SK-N-SH (cell line): ENCODE measurements around the gene CNTNAP2.

Experiments
- CTCF ChIP-seq: fragments of 200-600 bp; sonication (generic); IDR thresholded peaks from 2 replicates; pipeline ENCODE4 v1.6.1; 2017; ENCODE audit warnings: antibody characterized with exemption, mild to moderate bottlenecking, moderate library complexity
- EP300 ChIP-seq, 2 experiments: IDR thresholded peaks; 2 replicates each; pipeline versions ENCODE4 v1.4.0 to v1.6.1; 2012; ENCODE audit warnings: borderline replicate concordance in 1 of 2, low read depth in 1 of 2, low read length in 1 of 2
- FOXM1 ChIP-seq: IDR thresholded peaks from 2 replicates; pipeline ENCODE4 v1.4.0; 2012; ENCODE audit warnings: low read depth, mild to moderate bottlenecking
- GATA2 ChIP-seq: sonication (generic); formaldehyde crosslinking; IDR thresholded peaks from 2 replicates; pipeline ENCODE4 v1.5.0; 2020; ENCODE audit warnings: mild to moderate bottlenecking, missing genetic modification reagents
- POLR2AphosphoS5 ChIP-seq: IDR thresholded peaks from 2 replicates; pipeline ENCODE4 v1.6.1; 2012; ENCODE audit warnings: low read depth, low read length
- RAD21 ChIP-seq: IDR thresholded peaks from 2 replicates; pipeline ENCODE4 v1.6.1; 2012; ENCODE audit warnings: mild to moderate bottlenecking, low read length
- RCOR1 ChIP-seq: fragments of 150-350 bp; IDR thresholded peaks from 2 replicates; pipeline ENCODE4 v1.6.1; 2017; ENCODE audit warnings: antibody characterized with exemption, low read length
- REST ChIP-seq: IDR thresholded peaks from 2 replicates; pipeline ENCODE4 v1.6.1; 2012; ENCODE audit warnings: mild to moderate bottlenecking, low read depth, low read length, moderate library complexity

GRCh38 chr7:147321504-147321903 is 1204.9 kb downstream of the CNTNAP2 start:
- TF ChIP-seq GATA2, result no peak
- no peak for TF ChIP-seq RCOR1
- no peak for TF ChIP-seq EP300 (IDR thresholded peaks at IDR 0.05; ENCODE audit: borderline replicate concordance in 1 of 2, low read depth in 1 of 2, low read length in 1 of 2)
- no peak for TF ChIP-seq FOXM1
- no peak for TF ChIP-seq REST
- no peak for TF ChIP-seq CTCF
- TF ChIP-seq RAD21, result no peak
- no peak for TF ChIP-seq POLR2AphosphoS5
